Activated CD8-positive, alpha-beta memory T cell treated with anti-CD3 and anti-CD28 coated beads, Interleukin-2, amount 10 ng/mL, durations not matched to agents 7 days and 5 days (primary cell): ENCODE measurements around the gene KLF13. TPM values are rescaled to one million over a fixed set of nuclear protein-coding genes. Genes with fewer than 3 reads are reported as not detected.

Experiments
- ATAC-seq: fragments of 150-1000 bp; cut with Tn5 transposase; one replicate; pipeline ENCODE4 v1.10.0; 2021; ENCODE audit warnings: moderate library complexity
- CTCF ChIA-PET: fragments of 350-600 bp; sonication (Branson Sonifier 250); formaldehyde crosslinking; loops from one replicate; lab custom pipeline; 2021; ENCODE audit warnings: antibody characterized with exemption; lab: Charles Lee
- DNase-seq: peaks from one replicate; pipeline ENCODE4 v3.0.0-alpha.2; 2020
- H3K27ac Mint-ChIP-seq: one replicate; pipeline ENCODE4 v1.8.0; 2021; ENCODE audit warnings: mild to moderate bottlenecking, mixed read lengths
- H3K27me3 Mint-ChIP-seq: one replicate; pipeline ENCODE4 v1.8.0; 2021; ENCODE audit warnings: mixed read lengths
- H3K36me3 Mint-ChIP-seq: one replicate; pipeline ENCODE4 v1.8.0; 2021; ENCODE audit warnings: mild to moderate bottlenecking, mixed read lengths
- H3K4me1 Mint-ChIP-seq: one replicate; pipeline ENCODE4 v1.8.0; 2021; ENCODE audit warnings: mixed read lengths
- H3K4me3 Mint-ChIP-seq: one replicate; pipeline ENCODE4 v1.8.0; 2021; ENCODE audit warnings: mild to moderate bottlenecking, moderate library complexity, mixed read lengths
- H3K9me3 Mint-ChIP-seq: one replicate; pipeline ENCODE4 v1.8.0; 2022; ENCODE audit warnings: low read depth, mixed read lengths
- total RNA-seq, 2 experiments: library from RNA; stranded (reverse); gene quantifications; one replicate each; pipeline ENCODE4 v1.2.3, GENCODE V29; 2021

Gene KLF13
- 100 to 1,000 TPM; 163 to 206 TPM for total RNA-seq

- peak within 1 kb of the TSS; percentile 93 for H3K27ac Mint-ChIP-seq
- CTCF ChIA-PET, result interaction anchor here (0.6 to 4.0 kb wide), 13 partner anchors 10 to 169 kb away, joined by 3 to 24 read pairs (median 3); no protein-coding TSS in a partner anchor
- no peaks in the 10 kb centered on the region for H3K27me3 Mint-ChIP-seq
- peaks cover 1% of the 10 kb centered on the region for H3K9me3 Mint-ChIP-seq
- peak within 1 kb of the TSS; percentile 86 for H3K4me3 Mint-ChIP-seq
- DNase-seq, result peak; percentile 99
- peaks cover 41% of the 10 kb centered on the region for H3K4me1 Mint-ChIP-seq
- peak; percentile 80 for ATAC-seq
- peaks cover 17% of the 10 kb centered on the region for H3K36me3 Mint-ChIP-seq
These were observed at the start of gene KLF13 for GRCh38 chr15:31326156-31326874. KLF13 (plus strand) TSS chr15:31326835; CDS start chr15:31327213, 378 bp downstream.

- Mint-ChIP-seq H3K27me3 (no peaks in the 10 kb centered on the region), H3K4me1 (peaks cover 13% of the 10 kb centered on the region), H3K9me3 (no peaks in the 10 kb centered on the region), H3K36me3 (no peaks in the 10 kb centered on the region), H3K4me3 (no peak overlapping the region), H3K27ac (peak overlapping the region; percentile 8)
- no peak for ATAC-seq
- DNase-seq, result no peak
- CTCF ChIA-PET, result interaction anchor here (1.5 kb wide), 1 partner anchor 48 kb away, joined by 3 read pairs; no protein-coding TSS in a partner anchor
These were observed 49.1 kb upstream of the KLF13 start for GRCh38 chr15:31277335-31278060.

GRCh38 chr15:31278061-31278445 is 48.6 kb upstream of the KLF13 start:
- Mint-ChIP-seq H3K9me3 (no peaks in the 10 kb centered on the region), H3K4me3 (no peak overlapping the region), H3K4me1 (peaks cover 12% of the 10 kb centered on the region), H3K27ac (no peak overlapping the region), H3K36me3 (no peaks in the 10 kb centered on the region), H3K27me3 (no peaks in the 10 kb centered on the region)
- ATAC-seq (no peak), DNase-seq (peak; percentile 32)
- CTCF ChIA-PET, result interaction anchor here (1.5 kb wide), 1 partner anchor 48 kb away, joined by 3 read pairs; no protein-coding TSS in a partner anchor

GRCh38 chr15:31278544-31279220 is 48.0 kb upstream of the KLF13 start:
- ATAC-seq (no peak), DNase-seq (peak; percentile 31)
- CTCF ChIA-PET, result interaction anchor here (1.5 kb wide), 1 partner anchor 47 kb away, joined by 3 read pairs; no protein-coding TSS in a partner anchor
- H3K36me3 Mint-ChIP-seq, result peaks cover 2% of the 10 kb centered on the region
- H3K27ac Mint-ChIP-seq, result no peak overlapping the region
- no peaks in the 10 kb centered on the region for H3K9me3 Mint-ChIP-seq
- H3K4me3 Mint-ChIP-seq, result no peak overlapping the region
- no peaks in the 10 kb centered on the region for H3K27me3 Mint-ChIP-seq
- peaks cover 9% of the 10 kb centered on the region for H3K4me1 Mint-ChIP-seq

- CTCF ChIA-PET, result interaction anchor here (1.5 kb wide), 1 partner anchor 46 kb away, joined by 3 read pairs; no protein-coding TSS in a partner anchor
- DNase-seq (peak; percentile 34), ATAC-seq (no peak)
- no peaks in the 10 kb centered on the region for H3K27me3 Mint-ChIP-seq
- peaks cover 2% of the 10 kb centered on the region for H3K36me3 Mint-ChIP-seq
- H3K27ac Mint-ChIP-seq, result peak overlapping the region; percentile 2
- no peak overlapping the region for H3K4me3 Mint-ChIP-seq
- H3K4me1 Mint-ChIP-seq, result peaks cover 5% of the 10 kb centered on the region
- no peaks in the 10 kb centered on the region for H3K9me3 Mint-ChIP-seq
These were observed 47.2 kb upstream of the KLF13 start for GRCh38 chr15:31279221-31280045.

GRCh38 chr15:31280046-31280830 is 46.4 kb upstream of the KLF13 start:
- Mint-ChIP-seq H3K4me3 (no peak overlapping the region), H3K27me3 (no peaks in the 10 kb centered on the region), H3K27ac (no peak overlapping the region), H3K9me3 (no peaks in the 10 kb centered on the region), H3K4me1 (no peaks in the 10 kb centered on the region), H3K36me3 (peaks cover 2% of the 10 kb centered on the region)
- peak; percentile 18 for DNase-seq
- CTCF ChIA-PET, result interaction anchor here (1.2 kb wide), 1 partner anchor 14 kb away, joined by 4 read pairs; no protein-coding TSS in a partner anchor
- ATAC-seq, result no peak

GRCh38 chr15:31280831-31281216 is 45.8 kb upstream of the KLF13 start:
- Mint-ChIP-seq H3K9me3 (no peaks in the 10 kb centered on the region), H3K4me1 (no peaks in the 10 kb centered on the region), H3K27ac (no peak overlapping the region), H3K4me3 (no peak overlapping the region), H3K27me3 (no peaks in the 10 kb centered on the region), H3K36me3 (peaks cover 2% of the 10 kb centered on the region)
- CTCF ChIA-PET, result interaction anchor here (0.9 to 1.2 kb wide), 2 partner anchors 13 to 208 kb away, joined by 3 to 4 read pairs; no protein-coding TSS in a partner anchor
- DNase-seq (peak; percentile 37), ATAC-seq (no peak)

- peak; percentile 27 for DNase-seq
- no peak overlapping the region for H3K4me3 Mint-ChIP-seq
- CTCF ChIA-PET, result no interaction called here
- H3K4me1 Mint-ChIP-seq, result no peaks in the 10 kb centered on the region
- peaks cover 7% of the 10 kb centered on the region for H3K36me3 Mint-ChIP-seq
- H3K27ac Mint-ChIP-seq, result no peak overlapping the region
- ATAC-seq, result no peak
- H3K27me3 Mint-ChIP-seq, result no peaks in the 10 kb centered on the region
- no peaks in the 10 kb centered on the region for H3K9me3 Mint-ChIP-seq
These were observed 43.6 kb upstream of the KLF13 start for GRCh38 chr15:31283043-31283442.

GRCh38 chr15:31285772-31286261 is 40.8 kb upstream of the KLF13 start:
- peaks cover 7% of the 10 kb centered on the region for H3K36me3 Mint-ChIP-seq
- no peak overlapping the region for H3K27ac Mint-ChIP-seq
- ATAC-seq (no peak), DNase-seq (no peak)
- H3K27me3 Mint-ChIP-seq, result peaks cover 8% of the 10 kb centered on the region
- no peaks in the 10 kb centered on the region for H3K9me3 Mint-ChIP-seq
- CTCF ChIA-PET, result interaction anchor here (0.8 kb wide), 1 partner anchor 9 kb away, joined by 3 read pairs; no protein-coding TSS in a partner anchor
- H3K4me3 Mint-ChIP-seq, result no peak overlapping the region
- no peaks in the 10 kb centered on the region for H3K4me1 Mint-ChIP-seq

- Mint-ChIP-seq H3K4me1 (no peaks in the 10 kb centered on the region), H3K36me3 (peaks cover 6% of the 10 kb centered on the region), H3K9me3 (no peaks in the 10 kb centered on the region), H3K27ac (no peak overlapping the region), H3K4me3 (no peak overlapping the region), H3K27me3 (peaks cover 43% of the 10 kb centered on the region)
- ATAC-seq (no peak), DNase-seq (no peak)
- CTCF ChIA-PET, result interaction anchor here (0.6 to 1.5 kb wide), 3 partner anchors 13 to 49 kb away, joined by 3 read pairs; no protein-coding TSS in a partner anchor
These were observed 35.5 kb upstream of the KLF13 start for GRCh38 chr15:31291048-31291578.

- H3K27me3 Mint-ChIP-seq, result peaks cover 49% of the 10 kb centered on the region
- H3K27ac Mint-ChIP-seq, result no peak overlapping the region
- H3K4me1 Mint-ChIP-seq, result no peaks in the 10 kb centered on the region
- H3K4me3 Mint-ChIP-seq, result no peak overlapping the region
- H3K36me3 Mint-ChIP-seq, result peaks cover 3% of the 10 kb centered on the region
- no peaks in the 10 kb centered on the region for H3K9me3 Mint-ChIP-seq
- DNase-seq (peak; percentile 16), ATAC-seq (no peak)
- CTCF ChIA-PET, result no interaction called here
These were observed 34.1 kb upstream of the KLF13 start for GRCh38 chr15:31292391-31293015.
